ENCODE results near the gene TM4SF18.
"Not testable (repeated sequence)": the region's sequence is repeated elsewhere in the genome, so short reads cannot be mapped to it uniquely, and the experiment has no call there.

TM4SF18 gene, protein sequence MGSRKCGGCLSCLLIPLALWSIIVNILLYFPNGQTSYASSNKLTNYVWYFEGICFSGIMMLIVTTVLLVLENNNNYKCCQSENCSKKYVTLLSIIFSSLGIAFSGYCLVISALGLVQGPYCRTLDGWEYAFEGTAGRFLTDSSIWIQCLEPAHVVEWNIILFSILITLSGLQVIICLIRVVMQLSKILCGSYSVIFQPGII

DNA sequence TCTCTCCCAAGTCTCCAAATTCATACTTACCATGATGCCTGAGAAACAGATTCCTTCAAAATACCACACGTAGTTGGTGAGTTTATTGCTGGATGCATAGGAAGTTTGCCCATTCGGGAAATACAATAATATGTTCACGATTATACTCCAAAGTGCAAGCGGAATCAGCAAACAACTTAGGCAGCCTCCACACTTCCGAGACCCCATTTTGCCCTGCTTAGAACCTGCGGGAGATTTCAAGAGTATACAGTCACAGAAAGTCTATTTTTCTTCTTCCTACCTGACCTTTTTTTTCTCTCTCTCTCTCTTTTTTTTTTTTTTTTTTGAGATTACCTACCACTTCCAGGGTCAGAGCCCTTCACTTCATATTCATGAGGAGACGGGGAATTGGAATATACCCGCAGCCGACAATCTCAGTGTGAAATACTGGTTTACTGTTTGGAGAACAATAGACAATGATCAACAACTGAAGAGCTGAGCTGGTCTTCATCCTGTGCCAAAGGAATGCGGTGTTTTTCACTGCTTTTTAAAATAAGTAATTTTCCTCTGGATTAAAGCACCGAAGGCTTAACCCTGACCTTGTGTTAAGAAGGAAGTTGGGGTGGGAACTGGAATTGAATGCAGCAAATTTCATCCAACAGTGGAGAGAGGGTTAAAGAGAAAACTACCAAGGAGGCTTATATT, at the start of gene TM4SF18:
Gene TM4SF18 (minus strand): TSS at position 461 of the 684 bp plus-strand sequence. CDS start 254 bp downstream, at position 207.
- no peak for DNase-seq (ENCODE audit: low read depth)

DNA sequence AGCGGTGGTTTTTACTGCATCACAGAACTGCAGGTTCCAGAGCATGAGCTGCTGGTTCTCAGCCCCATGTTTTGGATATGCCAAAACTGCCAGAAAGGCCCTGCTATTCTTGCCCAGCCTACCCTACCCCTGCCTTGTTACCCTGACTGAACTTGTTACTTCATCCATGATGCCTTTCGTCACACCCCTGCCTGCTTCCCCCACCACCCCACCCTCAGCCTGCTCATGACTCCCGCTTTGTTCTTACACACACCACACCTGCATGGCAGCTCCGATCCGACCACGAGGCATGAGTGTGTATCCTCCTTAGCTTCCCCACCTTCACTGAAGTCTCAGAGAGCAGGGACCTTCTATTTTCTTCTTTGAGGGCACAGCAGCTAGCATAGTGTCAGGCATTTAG, 49.1 kb upstream of the TM4SF18 start:
- no peak for DNase-seq (ENCODE audit: low read depth)

DNA sequence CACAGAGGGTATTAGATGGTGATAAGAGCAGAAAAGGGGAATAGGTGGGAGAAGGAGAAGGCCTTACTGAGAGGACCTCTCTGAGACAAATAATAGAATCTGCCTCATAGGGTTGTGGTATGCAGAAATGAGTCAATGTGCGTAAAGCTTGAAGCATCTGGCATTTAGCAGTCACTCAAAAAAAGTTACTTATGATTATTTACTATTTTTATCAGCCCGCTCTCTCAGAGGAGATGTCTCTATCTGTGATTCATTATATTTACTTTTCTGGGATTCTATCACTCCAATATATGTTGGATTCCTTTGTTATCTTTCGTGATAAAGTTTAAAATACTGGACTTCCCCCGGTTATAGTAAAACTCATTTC, 48.6 kb upstream of the TM4SF18 start:
- no peak for DNase-seq (ENCODE audit: low read depth)

DNA sequence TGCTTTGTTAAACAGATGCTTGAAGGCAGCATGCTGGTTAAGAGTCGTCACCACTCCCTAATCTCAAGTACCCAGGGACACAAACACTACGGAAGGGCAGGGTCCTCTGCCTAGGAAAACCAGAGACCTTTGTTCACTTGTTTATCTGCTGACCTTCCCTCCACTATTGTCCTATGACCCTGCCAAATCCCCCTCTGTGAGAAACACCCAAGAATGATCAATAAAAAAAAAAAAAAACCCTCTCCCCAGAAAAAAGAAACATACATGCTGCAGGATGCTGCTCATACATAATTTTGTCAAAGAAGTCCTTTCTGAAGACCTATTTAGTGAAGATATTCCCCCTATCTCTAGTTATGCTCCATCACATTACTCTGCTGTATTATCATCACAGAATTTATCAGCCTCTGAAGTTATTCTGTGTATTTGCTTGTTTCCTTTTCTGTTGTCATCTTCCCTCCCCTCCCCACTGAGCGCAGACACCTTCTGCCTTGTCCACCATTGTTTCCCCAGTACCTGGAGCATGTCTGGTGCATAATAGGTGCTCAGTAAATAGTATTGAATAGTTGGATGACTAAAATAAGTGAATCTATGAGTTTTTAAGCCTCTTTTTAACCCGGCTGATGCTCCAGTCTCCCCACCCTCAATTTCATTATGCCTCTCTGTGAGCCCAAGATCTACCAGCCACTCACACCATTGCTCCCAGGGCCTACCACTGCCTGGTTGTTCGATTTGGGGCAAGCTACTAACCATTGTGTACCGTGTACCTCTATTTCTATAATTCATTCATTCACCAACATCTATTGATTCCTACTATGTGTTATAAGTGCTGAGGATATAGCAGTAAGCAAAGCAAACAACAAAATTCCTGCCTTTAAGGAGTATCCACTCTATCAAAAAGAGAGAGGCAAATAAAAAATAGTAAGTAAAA, 48.0 kb upstream of the TM4SF18 start:
- DNase-seq (ENCODE audit: low read depth), result no peak

DNA sequence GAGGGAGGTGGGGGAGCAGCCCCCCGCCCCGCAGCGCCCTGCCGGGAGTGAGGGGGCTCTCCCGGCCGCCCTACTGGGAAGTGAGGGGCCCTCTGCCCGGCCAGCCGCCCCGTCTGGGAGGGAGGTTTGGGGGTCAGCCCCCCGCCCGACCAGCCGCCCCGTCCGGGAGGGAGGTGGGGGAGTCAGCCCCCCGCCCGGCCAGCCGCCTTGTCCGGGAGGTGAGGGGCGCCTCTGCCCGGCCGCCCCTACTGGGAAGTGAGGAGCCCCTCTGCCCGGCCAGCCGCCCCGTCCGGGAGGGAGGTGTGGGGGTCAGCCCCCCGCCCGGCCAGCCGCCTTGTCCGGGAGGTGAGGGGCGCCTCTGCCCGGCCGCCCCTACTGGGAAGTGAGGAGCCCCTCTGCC, 46.8 kb upstream of the TM4SF18 start:
- not testable (repeated sequence) for DNase-seq (ENCODE audit: low read depth)

DNA sequence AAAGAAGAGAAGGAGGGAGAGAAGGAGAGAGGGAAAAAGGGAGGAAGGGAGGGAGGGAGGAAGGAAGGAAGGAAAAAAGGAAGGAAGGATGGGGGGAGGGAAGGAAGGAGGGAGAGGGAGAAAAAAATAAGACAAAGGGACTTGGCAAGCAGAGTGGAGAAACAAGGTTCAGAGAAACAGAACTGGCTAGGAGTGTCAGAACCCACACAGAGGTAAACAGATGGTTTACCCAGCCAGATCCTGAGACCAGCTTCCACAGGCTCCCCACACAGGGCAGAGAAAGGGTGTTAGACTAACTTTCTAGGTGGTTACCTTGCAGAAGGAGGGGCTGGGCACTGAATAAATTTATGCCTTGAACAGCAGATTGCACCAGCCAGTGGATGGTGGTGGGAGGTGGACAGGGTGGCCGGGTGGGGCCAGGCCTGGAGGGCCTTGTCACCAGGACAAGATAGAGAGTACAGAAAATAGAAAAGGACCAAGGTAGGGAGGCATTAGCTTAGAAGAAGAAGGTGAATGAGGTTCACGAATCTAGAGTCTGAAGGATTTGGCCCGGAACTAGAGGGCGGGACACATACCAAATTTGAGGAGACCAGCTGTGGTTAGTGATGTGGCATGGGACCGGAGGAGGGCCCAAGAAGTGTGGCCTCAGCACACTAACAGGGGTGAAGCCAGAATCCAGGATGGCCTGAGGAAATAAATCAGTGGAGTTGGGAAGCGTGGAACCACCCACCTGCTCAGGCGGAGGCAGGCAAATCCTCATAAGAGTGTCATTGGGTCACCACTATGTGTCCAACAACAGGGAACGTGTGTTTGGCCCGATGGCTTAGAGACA, 45.3 kb upstream of the TM4SF18 start:
- DNase-seq (ENCODE audit: low read depth), result no peak

DNA sequence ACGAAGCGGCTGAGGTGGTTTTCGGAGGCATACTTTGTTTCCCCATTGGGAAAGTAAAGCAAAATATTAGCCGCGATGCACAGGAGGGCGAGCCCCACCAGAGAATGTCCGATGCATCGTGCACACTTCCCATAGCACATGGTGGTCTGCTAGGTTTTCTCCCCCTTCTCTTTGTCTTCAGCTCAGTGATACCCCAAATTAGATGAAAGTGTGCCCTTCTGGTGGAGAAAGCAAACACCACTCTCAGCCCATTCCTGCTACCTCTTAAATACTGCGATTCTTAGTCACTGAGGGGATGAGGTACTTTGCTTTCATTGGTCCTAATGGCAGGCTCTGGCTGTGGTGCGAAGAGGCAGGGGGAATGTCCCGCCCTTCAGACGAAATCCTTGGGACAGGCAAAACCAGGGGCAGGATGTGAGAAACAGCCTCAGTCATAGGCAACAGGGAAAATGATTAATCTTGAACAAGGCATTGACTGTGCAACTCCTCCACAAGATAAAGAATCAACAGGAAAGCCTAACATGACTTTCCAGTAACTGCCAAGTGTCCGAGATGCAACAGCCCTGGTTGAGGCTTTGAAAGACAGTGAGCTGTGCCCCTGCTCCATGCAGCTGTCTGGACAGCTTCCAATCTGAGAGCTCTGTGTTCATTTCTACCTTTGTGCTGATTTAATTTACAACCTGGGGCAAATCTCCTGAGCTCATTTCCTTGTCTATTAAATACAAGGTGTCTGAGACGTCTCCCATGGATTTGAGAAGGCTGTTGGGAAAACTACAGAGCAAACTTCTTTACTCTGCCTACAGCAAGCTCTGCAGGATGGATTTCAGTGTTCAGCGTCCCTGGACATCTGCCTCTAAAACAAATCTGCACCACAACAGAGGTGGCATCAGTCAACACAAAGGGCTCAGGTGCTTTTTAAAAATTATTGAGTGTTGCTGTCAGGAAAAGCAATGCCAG, 44.2 kb upstream of the TM4SF18 start, which contains the start of gene TM4SF1:
Gene TM4SF1 (minus strand): TSS at position 242 of the 957 bp plus-strand sequence. CDS start 102 bp downstream, at position 140.
- DNase-seq (ENCODE audit: low read depth), result peak; percentile 92

DNA sequence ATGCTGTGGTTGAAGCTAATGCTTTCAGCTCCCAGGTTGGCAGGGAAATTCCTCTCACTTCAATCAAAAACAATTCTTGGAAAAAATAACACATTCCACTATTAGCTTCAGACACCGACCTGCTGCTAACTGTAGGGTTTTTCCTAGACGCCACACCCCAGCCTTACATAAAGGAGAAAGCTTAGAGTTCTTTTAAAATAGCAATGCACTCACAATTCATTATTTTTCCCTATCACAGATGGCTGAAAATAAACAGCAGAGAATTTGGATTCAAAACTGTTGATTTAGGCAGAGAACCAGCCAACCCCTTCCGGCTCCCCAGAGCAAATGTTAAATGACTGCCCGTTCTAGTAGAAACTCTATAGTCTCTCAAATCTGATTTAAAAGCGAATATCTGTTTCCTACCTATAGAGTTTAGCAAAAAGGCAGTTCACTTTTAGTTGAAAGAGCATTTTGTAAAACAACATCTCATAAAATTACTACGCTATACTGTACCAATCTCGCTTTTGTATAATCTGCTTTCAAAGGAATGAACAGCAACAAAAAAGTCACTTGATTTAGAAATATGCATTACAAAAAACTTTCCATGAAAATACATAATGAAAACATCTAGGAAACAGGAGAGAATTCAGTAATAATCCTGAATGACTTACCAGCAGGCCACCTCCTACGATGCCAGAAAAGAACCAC, 43.4 kb upstream of the TM4SF18 start:
- DNase-seq (ENCODE audit: low read depth), result no peak

DNA sequence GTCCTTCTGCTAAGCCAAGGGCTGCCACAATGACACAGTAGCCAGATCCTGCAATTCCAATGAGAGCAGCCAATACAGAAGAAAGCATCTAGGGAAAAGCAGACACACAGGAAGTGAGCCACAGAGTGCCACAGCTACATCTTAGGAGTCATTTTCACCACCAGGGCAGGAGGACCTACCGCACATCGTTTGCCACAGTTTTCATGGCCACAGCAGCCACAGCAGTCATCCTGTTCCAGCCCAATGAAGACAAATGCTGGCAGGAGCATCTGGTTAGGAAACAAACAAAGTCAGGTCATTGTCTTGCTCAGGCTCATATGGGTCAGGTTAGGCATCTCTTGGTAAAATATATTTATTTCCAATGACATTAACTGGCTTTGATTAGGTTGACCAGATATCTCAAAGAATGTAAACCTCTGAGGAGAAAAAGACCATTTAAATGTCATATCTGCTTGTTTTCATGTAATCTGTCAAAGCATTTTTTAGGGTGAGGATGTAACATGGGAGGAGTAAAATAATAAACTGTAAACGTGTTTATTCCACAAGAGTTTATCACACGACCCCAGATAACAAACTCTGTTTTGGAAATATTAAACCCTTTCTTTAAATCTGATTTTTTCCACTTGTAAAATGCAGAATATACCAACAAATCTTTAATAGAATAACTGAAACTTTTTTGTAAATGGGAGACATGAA, 42.2 kb upstream of the TM4SF18 start:
- no peak for DNase-seq (ENCODE audit: low read depth)

DNA sequence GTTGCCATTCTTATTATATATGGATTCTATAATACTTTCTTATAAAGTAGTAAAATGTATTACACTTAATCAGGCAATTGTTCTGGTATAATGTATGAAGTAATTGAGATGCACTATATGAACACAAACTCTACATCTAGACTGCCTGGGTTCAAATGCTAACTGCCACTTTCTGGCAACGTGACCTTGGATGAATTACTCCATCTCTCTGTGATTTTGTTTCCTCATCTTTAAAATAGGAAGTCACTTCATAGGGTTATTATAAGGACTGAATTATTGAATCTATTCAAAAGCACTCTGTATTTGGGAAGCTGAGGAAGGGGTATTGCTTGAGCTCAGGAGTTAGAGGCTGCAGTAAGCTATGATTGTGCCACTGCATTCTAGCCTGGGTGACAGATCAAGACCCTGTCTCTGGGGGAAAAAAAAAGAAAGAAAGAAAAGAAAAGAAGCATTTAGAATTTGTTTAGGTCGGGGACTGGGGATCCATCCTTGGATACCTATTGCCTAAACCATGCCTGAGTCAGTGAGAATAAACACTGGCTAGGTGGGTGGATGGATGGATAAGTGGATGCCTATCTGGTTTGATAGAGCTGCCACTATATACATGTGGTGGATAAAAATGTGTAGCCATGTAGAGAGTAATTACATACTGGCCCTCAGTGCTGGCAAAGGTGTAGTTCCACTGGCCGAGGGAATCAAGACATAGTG, 41.5 kb upstream of the TM4SF18 start:
- DNase-seq (ENCODE audit: low read depth), result no peak

DNA sequence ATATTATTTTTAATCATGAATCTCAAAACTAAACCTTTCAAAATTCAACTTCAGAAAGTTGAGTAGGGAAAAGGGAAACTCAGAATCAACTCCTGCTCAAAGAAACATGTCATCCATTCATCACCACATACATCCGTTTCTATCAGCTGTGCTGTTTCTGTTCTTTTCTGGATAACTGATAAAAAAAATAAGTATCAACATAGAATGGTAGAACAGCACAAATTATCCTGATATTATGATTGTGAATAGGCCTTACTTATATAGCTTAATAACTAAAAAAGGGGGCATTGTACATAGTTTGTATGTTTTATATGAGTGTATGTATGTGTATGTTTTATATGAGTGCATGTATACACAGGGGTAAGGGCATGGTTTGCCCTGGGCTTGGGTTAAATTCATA, 41.0 kb upstream of the TM4SF18 start:
- no peak for DNase-seq (ENCODE audit: low read depth)

DNA sequence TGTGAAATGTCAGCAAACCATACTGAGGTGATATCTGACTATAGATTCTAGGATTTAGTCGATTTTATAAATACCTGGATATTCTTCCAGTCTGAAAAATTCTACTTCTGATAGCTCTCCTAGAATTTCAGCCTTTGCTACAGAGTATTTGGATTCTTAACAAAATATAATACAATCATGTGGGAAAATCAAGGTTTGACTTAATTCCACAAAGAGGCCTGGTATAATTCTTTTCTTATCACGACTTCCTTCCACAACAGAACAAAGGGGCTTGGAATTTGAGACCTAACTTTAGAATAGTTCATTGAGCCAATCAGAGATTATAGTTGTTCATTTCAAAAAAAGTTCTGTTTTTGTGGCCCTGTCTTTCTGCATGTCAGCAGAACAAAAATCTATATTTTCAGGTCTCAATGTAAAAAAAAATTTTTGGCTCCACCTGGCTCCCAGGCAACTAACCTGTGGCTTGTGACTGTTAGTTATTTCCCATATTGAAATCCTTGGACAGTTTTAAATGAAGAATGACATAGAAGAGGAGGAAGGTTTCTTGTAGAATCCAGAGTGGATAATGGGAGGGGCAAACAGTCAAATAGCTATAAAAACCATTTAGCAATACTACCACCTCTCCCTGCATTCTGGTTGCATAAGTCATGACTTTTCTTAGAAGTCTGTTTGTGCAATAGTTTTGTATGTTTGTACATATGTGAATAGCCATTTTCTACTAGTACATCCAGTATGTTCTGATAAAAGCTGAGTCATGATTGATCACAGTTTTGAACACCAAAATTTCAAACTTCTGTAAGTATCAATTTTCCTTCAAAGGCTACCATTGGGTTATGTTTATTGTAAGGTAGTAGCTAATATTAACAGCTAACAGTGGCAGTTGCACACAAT, 40.0 kb upstream of the TM4SF18 start:
- no peak for DNase-seq (ENCODE audit: low read depth)

DNA sequence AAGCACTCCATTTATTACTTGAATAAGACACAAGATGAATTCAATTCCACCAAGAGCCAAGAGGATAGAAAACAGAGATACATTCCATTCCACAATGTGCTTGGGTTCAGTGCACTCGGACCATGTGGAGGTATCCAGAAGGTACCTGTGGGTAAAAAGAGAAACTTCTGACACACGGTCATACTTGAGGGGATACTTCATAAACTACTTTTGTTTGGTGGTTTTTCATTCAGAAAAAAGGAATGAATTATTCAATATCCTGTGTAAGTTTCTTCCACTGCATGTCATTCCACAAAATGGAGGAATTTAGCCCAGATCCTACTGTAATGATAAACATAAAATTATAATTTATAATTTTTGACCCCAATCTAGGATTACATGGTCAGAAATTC, 38.3 kb upstream of the TM4SF18 start:
- DNase-seq (ENCODE audit: low read depth), result no peak

DNA sequence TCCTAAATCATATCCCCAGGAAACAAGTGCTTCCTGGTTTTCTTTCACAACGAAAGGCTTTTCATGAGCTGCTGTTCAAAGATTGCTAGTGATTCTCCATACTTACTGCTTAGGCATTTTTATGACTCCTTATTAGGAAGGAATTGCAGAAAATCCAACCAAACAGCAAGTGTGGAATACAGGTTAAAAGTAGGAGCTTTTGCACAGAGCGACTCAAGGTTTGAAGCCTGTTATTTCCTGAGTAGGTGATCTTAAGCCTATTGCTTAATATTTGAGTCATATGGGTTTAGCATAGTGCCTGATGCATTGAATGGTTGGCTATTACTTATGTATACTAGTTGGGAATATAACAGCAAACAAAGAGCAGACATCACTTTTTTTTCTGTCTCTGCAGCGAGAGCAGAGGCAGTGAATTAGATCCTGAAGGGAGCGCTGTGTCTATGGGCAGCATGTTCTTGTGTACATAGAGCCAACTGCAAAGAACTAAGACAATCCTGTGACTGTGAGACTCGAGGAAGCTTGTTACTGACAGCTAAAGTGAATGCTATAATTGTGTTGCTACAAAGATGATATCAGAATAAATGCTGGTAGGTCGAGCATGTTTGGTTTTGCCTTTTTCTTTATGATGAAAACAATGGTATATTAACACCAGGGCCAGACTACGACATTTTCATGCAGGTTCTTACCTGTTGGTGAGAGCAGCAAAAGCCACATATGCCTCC, 37.7 kb upstream of the TM4SF18 start:
- no peak for DNase-seq (ENCODE audit: low read depth)

DNA sequence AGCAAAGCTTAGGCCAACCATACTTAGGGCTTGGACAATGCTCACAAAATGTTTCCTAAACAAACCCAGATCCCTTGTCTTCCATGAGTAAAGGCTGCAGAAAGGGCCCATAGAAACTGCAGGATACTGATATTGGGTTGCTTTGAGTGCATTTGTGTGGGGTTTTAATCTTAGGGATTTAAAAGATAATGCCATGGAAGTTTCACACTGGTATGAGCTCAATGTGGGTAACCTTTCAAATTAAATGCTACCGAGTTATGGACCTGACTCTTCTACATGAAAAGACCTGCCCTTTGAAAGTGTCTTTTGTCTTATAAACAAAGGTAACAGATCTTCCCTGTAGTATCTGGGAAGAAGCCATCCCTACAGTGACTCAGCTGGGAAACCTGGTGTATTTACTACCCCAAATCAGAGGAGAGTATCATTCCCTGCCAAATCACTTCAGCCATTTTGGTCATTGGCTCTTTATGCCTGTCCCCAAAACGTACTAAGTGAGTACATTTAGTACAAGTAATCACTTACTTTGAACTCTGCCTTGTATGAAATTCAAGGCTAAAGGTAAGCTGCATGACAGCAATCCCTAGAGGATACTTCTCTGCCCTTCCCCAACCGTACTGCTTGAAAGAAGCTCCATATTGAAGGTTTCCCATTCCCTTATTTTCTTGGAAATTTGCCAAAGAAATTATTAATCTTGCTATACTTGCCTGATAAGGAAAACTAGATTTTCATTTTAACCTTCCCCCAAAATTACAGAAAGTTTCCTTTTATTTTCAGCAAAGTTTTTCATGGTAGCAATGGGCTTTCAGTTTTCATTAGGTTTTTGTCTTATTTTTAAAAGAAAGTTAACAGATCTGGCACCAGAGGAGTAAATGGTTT, 36.8 kb upstream of the TM4SF18 start:
- DNase-seq (ENCODE audit: low read depth), result no peak
